HG02610 (cell line): Measurements from ENCODE around the gene NPIPB2.

Experiments
- ATAC-seq: cut with Tn5 transposase; IDR thresholded peaks from one replicate; pipeline ENCODE4 v1.9.1; 2021; ENCODE audit warnings: mild to moderate bottlenecking, moderate library complexity; ENCODE audit not compliant: unreplicated experiment

The NPIPB2 gene

GRCh38 chr16:11907160-11907970 is 34.5 kb downstream of the NPIPB2 start:
- no peak for ATAC-seq

GRCh38 chr16:11903906-11904305 is 37.9 kb downstream of the NPIPB2 start:
- ATAC-seq: no peak

GRCh38 chr16:11901091-11901490 is 40.8 kb downstream of the NPIPB2 start:
- ATAC-seq: no peak

- ATAC-seq: no peak
Observed at GRCh38 chr16:11896486-11897176, 45.2 kb downstream of the NPIPB2 start.

GRCh38 chr16:11893571-11893970 is 48.3 kb downstream of the NPIPB2 start:
- no peak for ATAC-seq

GRCh38 chr16:11892761-11893160 is 49.1 kb downstream of the NPIPB2 start:
- no peak for ATAC-seq

GRCh38 chr16:11890231-11890965 is 51.4 kb downstream of the NPIPB2 start:
- ATAC-seq: no peak

- no peak for ATAC-seq
Observed at GRCh38 chr16:11886881-11887280, 55.0 kb downstream of the NPIPB2 start.

- no peak for ATAC-seq
Observed at GRCh38 chr16:11884035-11884434, 57.8 kb downstream of the NPIPB2 start.

GRCh38 chr16:11880007-11880406 is 61.8 kb downstream of the NPIPB2 start:
- no peak for ATAC-seq

GRCh38 chr16:11877374-11877773 is 64.5 kb downstream of the NPIPB2 start:
- ATAC-seq: no peak
